ENCODE measurements around the gene JCHAIN. TPM values are rescaled to one million over a fixed set of nuclear protein-coding genes. Genes with fewer than 3 reads are reported as not detected.

JCHAIN gene
- total and polyA plus RNA-seq, 2 of the 13 experiments (the other 11 are each of a cell fraction or from before 2014, with no cell fraction given) = not detected

Small RNAs within 50 kb of the gene (small RNA-seq; reads per million reads assigned to genes)
- gene RNU6-520P (ENCODE audit: insufficient read depth in 2 of 3, insufficient read length in 3 of 3, low read depth in 2 of 3, low replicate concordance in 1 of 3) (0 reads per million in 3 experiments), gene RNU6-784P (ENCODE audit: insufficient read depth in 2 of 3, insufficient read length in 3 of 3, low read depth in 2 of 3, low replicate concordance in 1 of 3) (0 to 2.9 (median 0.33) reads per million in 3 experiments)

Other genes starting within 250 kb of the JCHAIN start
- gene MUC7, start 194.3 kb downstream of the JCHAIN start, total RNA-seq (2016; rRNA removed; fragmentation: Illumina TruSeq; extraction: Trizol) = not detected in 2 replicates
- gene MUC7, start 194.3 kb downstream of the JCHAIN start, polyA plus RNA-seq (2011; rRNA removed) = 0.03 and 0.14 TPM in 2 replicates
- gene AMTN, start 147.9 kb downstream of the JCHAIN start, total RNA-seq (2016; rRNA removed; fragmentation: Illumina TruSeq; extraction: Trizol) = 0.15 TPM in 1 of 2 replicates, not detected in the other
- gene AMTN, start 147.9 kb downstream of the JCHAIN start, polyA plus RNA-seq (2011; rRNA removed) = not detected in 2 replicates
- gene AMBN, start 74.3 kb downstream of the JCHAIN start, total RNA-seq (2016; rRNA removed; fragmentation: Illumina TruSeq; extraction: Trizol) = not detected in 2 replicates
- gene AMBN, start 74.3 kb downstream of the JCHAIN start, polyA plus RNA-seq (2011; rRNA removed) = not detected in 2 replicates
- not detected in 2 replicates for gene ENAM, start 37.8 kb downstream of the JCHAIN start, total RNA-seq (2016; rRNA removed; fragmentation: Illumina TruSeq; extraction: Trizol)
- gene ENAM, start 37.8 kb downstream of the JCHAIN start, polyA plus RNA-seq (2011; rRNA removed) = 0.01 TPM in 1 of 2 replicates, not detected in the other
- 19.5 and 27.5 TPM in 2 replicates for gene UTP3, start 22.0 kb upstream of the JCHAIN start, total RNA-seq (2016; rRNA removed; fragmentation: Illumina TruSeq; extraction: Trizol)
- 6.4 and 6.9 TPM in 2 replicates for gene UTP3, start 22.0 kb upstream of the JCHAIN start, polyA plus RNA-seq (2011; rRNA removed)
- gene RUFY3, start 55.5 kb upstream of the JCHAIN start, total RNA-seq (2016; rRNA removed; fragmentation: Illumina TruSeq; extraction: Trizol) = 21.3 and 25.3 TPM in 2 replicates
- gene RUFY3, start 55.5 kb upstream of the JCHAIN start, polyA plus RNA-seq (2011; rRNA removed) = 17.9 and 19.9 TPM in 2 replicates
- gene GRSF1, start 173.4 kb upstream of the JCHAIN start, total RNA-seq (2016; rRNA removed; fragmentation: Illumina TruSeq; extraction: Trizol) = 103 and 129 TPM in 2 replicates
- gene GRSF1, start 173.4 kb upstream of the JCHAIN start, polyA plus RNA-seq (2011; rRNA removed) = 48.3 and 66.5 TPM in 2 replicates
- gene MOB1B, start 235.9 kb upstream of the JCHAIN start, total RNA-seq (2016; rRNA removed; fragmentation: Illumina TruSeq; extraction: Trizol) = 4.0 and 6.8 TPM in 2 replicates
- 3.9 and 4.1 TPM in 2 replicates for gene MOB1B, start 235.9 kb upstream of the JCHAIN start, polyA plus RNA-seq (2011; rRNA removed)